Mesodermal cell (in vitro differentiated cells): ENCODE measurements around the gene PZP.

ENCODE experiments used
- H3K27ac ChIP-seq: 2 replicates; pipeline ENCODE4 v1.7.0; 2013; ENCODE audit warnings: mild to moderate bottlenecking, low read depth, low read length, moderate library complexity; ENCODE audit not compliant: severe bottlenecking
- H3K36me3 ChIP-seq: 2 replicates; pipeline ENCODE4 v1.7.1; 2013; ENCODE audit warnings: mild to moderate bottlenecking, low read length, moderate library complexity; ENCODE audit not compliant: control insufficient read depth, insufficient read depth
- H3K4me1 ChIP-seq: one replicate; pipeline ENCODE4 v1.7.1; 2013; ENCODE audit warnings: mild to moderate bottlenecking, low read length; ENCODE audit not compliant: insufficient read depth, control insufficient read depth, poor library complexity, severe bottlenecking
- H3K4me3 ChIP-seq: 2 replicates; pipeline ENCODE4 v1.7.0; 2013; ENCODE audit warnings: low read length, control low read depth, mild to moderate bottlenecking; ENCODE audit not compliant: insufficient read depth, poor library complexity, severe bottlenecking; ENCODE audit errors: extremely low read depth
- H3K9me3 ChIP-seq: 2 replicates; pipeline ENCODE4 v1.7.1; 2013; ENCODE audit warnings: mild to moderate bottlenecking, low read length, moderate library complexity; ENCODE audit not compliant: control insufficient read depth
- WGBS, 2 experiments: methylation state at CpG; one replicate each; pipeline ENCODE4 v1.1.5; 2013; ENCODE audit warnings: missing lambda C conversion rate in 2 of 2; ENCODE audit not compliant: insufficient coverage in 2 of 2; 5-methylcytosine and 5-hydroxymethylcytosine counted together

The PZP gene

DNA sequence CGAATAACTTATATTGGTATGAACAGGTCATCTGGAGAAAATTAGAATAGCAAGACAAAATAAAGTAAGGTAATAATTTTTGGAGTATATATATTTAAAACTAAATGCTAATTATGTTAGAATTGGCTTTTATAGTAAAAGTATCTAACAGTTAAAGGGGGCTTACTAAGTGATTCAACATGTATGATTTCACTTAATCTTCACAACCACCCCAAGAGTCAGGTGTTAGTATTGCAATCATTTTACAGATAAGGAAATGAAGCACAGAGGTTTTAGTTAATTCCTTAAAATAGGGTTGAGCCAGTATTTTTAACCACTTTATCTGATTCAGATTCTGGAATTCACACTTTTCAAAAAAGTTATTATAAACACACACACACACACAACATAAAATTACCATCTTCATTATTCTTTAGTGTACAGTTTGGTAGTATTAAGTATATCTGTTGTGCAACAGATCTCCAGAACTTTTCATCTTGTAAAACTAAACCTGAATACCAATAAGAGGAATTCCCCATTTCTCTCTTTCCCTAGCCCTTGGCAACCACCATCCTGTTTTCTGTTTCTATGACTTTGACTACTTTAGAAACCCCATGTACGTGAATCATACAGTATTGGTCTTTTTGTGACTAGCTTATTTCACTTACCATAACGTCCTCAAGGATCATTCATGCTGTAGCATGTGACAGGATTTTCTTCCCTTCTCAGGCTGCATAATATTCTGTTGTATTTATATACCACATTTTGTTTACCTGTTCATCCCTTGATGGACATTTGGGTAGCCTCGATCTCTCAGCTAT, 104.9 kb downstream of the PZP start:
- Histone ChIP-seq H3K4me3 (no peak overlapping the region), H3K9me3 (no peaks in the 10 kb centered on the region), H3K4me1 (no peaks in the 10 kb centered on the region), H3K36me3 (no peaks in the 10 kb centered on the region), H3K27ac (no peak overlapping the region)
- 100% methylated on average over 1 of the region's 4 CpGs for WGBS, 2 experiments

- H3K4me1 ChIP-seq: no peaks in the 10 kb centered on the region
- no peaks in the 10 kb centered on the region for H3K36me3 ChIP-seq
- no peak overlapping the region for H3K27ac ChIP-seq
- WGBS, 2 experiments: 100% methylated on average over 1 of the region's 8 CpGs; no CpG with 5 or more reads in 1 of the 2 experiments
- H3K9me3 ChIP-seq: no peaks in the 10 kb centered on the region
- no peak overlapping the region for H3K4me3 ChIP-seq
Measured at GRCh38 chr12:9101018-9101687, 107.0 kb downstream of the PZP start.

DNA sequence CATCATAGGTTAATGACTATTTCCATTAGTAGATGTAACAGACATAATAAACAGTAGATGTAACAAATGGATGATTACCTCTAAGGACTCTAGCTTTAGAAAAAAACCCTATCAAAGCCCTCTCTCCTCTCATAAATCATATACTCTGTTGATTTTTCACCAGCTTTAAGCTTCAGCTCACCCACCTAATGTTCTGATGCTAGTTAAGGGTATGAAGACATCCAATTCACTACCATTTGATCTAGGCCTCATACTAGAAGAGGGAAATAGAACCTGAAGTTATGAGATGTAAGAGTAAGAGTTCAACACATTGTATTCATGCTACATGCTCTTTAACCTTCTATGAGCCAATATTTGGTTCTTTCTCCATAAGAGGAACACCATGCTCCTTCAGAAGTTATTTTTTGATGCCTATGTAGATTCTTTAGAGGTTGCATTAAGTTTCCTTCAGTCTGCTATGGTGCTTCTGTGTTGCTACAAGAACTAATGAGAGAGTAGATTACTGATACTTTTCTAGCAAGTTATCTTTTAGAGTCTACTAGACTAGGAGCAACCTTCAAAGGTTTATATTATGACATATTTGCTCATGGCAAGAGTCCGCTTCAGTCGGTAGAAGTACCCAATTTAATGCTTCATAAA, 108.5 kb downstream of the PZP start:
- Histone ChIP-seq H3K4me1 (no peaks in the 10 kb centered on the region), H3K4me3 (no peak overlapping the region)
- no CpG with 5 or more reads among the region's 2 CpGs for whole genome bisulfite sequencing, 2 experiments

More for the DNA sequence above, 108.5 kb downstream of the PZP start:
- no peaks in the 10 kb centered on the region for H3K36me3 ChIP-seq
- H3K27ac ChIP-seq: no peak overlapping the region
- H3K9me3 ChIP-seq: no peaks in the 10 kb centered on the region
